ENCODE data around the gene ZSCAN4.

The ZSCAN4 gene

DNA sequence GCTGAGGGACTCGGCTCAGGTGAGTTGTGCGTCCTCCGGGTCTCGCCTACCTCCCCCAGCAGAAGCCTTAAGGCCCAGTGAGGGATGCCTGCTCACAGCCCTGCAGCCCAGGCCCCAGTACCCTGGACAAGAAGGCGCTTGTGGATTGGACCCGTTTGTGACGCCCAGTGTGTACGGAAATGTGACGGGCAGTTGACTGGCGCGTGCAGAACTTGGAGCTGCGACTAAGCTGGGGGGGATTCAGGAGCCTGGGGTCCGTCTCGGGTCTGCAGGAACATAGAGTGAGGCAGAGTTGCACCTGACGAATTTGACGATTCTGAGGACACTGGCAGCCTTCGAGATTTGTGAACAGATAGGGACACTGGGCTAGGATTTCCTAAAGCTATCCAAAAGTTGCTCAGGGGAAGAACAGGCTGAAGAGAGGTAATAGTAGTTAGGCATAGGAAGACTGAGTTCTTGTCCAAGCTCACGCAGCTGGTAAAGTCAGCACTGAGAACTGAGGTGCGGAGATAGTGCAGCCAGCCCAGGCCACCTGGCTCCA lies 13.6 kb downstream of the ZSCAN4 start:
- DNase-seq = no peak

- no peak for DNase-seq
Observed at GRCh38 chr19:57686727-57687126, 18.0 kb downstream of the ZSCAN4 start.

GRCh38 chr19:57687363-57688010 lies 18.8 kb downstream of the ZSCAN4 start:
- no peak for DNase-seq

- no peak for DNase-seq
Observed at GRCh38 chr19:57688011-57688763, 19.5 kb downstream of the ZSCAN4 start.

DNA sequence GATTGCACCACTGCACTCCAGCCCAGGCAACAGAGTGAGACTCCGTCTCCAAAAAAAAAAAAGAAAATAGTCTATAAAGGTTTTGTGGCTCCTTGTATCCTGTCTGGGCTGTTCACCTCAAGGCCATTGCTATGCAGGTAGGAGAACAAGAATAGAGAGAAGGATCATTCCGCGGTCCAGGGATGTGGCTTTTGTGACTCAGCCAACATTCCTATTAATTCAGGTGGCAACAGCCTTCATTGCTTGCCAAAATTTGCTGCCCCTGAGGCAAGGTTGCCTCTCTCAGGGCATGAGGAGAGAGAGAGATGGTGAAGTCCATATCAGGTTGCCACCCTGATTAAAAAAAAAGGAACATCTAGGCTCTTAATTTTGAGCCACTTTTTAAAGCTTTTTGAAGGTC lies 21.0 kb downstream of the ZSCAN4 start:
- DNase-seq = no peak

DNA sequence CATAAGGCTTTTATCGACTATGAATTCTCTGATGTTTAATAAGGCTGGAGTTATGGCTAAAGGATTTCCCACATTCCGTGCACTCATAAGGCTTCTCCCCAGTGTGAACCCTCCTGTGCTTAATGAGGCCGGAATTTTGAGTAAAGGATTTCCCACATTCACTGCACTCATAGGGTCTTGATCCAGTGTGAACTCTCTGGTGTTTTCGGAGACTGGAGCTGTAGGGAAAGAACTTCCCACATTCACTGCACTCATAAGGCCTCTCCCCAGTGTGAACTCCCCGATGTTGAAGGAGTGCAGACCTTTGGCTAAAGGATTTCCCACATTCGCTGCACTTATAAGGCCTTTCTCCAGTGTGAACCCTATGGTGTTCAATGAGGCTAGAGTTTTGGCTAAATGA lies 32.9 kb downstream of the ZSCAN4 start:
- no peak for DNase-seq

DNA sequence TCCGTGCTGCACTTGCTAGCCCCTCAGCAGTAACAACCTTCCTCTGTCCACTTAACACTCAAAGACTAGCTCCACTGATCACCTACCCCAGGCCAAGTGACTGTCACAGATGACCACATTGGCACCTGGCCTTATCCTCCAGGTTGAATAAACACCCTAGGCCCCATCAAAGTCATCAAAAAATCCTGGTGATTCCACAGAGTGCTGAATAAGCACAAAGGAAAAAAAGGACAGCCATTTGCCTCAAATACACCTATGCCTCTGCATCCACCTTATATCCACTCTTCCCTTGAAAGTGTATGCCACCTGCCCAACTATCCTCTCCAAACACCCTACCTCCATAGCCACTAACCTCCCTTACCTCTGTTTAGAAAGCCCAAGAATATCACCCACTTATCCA lies 37.6 kb downstream of the ZSCAN4 start:
- DNase-seq = no peak

- DNase-seq = peak; percentile 82
Observed at GRCh38 chr19:57708641-57709361, 40.1 kb downstream of the ZSCAN4 start, which contains the start of gene ZNF154. Gene ZNF154, minus strand, starts transcription at chr19:57709204. Its CDS starts 233 bp downstream, at chr19:57708971.

- DNase-seq = no peak
Observed at GRCh38 chr19:57709616-57710015, 40.9 kb downstream of the ZSCAN4 start.

DNA sequence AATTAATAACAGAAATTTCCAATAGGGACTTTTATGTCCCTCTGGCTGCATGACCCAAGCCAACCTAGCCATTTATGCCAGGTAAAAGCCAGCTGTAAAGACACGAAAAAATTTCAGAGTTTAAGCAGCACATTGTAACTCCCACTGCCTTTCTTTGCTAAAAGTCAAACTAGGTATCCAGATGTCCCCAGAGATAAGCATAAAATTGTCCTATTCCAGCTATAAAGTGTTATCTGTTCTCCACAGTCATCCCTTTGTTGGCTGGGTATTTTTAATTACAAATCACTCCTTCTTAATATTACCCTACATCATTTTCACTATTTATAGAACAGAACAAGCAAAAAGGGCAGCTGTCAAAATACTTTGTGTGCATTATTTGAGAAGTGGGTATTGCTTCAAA lies 43.5 kb downstream of the ZSCAN4 start:
- no peak for DNase-seq

GRCh38 chr19:57719424-57719823 lies 50.7 kb downstream of the ZSCAN4 start:
- DNase-seq = no peak

DNA sequence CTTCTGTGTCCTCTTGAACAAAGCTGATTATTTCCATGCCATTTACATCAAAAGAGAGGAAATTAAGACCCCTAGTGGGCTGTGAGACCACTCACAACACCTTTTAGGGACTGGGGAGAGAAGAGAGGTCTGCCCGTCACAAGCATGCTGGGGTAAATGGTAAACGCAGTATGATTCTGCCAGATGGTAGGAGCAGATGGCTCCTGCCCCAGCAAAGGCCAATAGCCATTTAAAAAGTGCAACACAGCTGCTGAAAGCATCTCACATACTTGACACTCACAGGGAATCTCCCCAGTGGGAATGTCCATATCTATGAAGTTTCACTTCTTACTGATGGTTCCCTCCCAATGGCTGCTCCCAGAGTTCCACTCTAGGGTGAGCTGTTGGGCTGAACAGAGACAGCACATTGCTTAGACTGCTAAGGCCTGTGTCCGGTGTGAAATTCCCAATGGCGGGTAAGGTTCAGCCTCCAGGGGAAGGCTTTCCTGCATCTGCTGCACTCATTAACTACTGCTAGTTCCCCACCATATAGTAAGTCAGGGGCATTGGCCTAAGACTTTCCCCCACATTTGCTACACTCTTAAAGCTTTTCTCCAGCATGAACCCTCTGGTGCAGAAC lies 51.3 kb downstream of the ZSCAN4 start:
- no peak for DNase-seq

- no peak for DNase-seq
Observed at GRCh38 chr19:57720878-57721277, 52.1 kb downstream of the ZSCAN4 start.

Measured in right forelimb (tissue), 1 donor.